Psoas muscle (tissue), 8 donors: ENCODE measurements around the gene AP2A1. TPM values are rescaled to one million over a fixed set of nuclear protein-coding genes. Genes with fewer than 3 reads are reported as not detected.

Source experiments
- ATAC-seq, 4 donors: fragments of 200-7000 bp; cut with Tn5 transposase; one replicate each; pipeline ENCODE4 v1.9.1; 2020; ENCODE audit warnings: moderate library complexity in 3 of 4, mild to moderate bottlenecking in 2 of 4
- DNase-seq, 2 donors: peaks; one replicate each; pipeline ENCODE4 v3.0.0-alpha.2; 2020
- H3K27ac ChIP-seq: fragments of 200-600 bp; one replicate; pipeline ENCODE4 v1.8.0; 2022
- H3K27me3 ChIP-seq, 3 donors: fragments of 200-600 bp in 1 of 3; one replicate each; pipeline versions ENCODE4 v1.6.1 to v1.8.0; 2013 to 2022; ENCODE audit warnings: low read length in 2 of 3, mild to moderate bottlenecking in 2 of 3, moderate library complexity in 1 of 3; ENCODE audit not compliant: insufficient read depth in 3 of 3
- H3K36me3 ChIP-seq, 2 donors: fragments of 200-600 bp in 1 of 2; one replicate each; pipeline versions ENCODE4 v1.6.1 to v1.8.0; 2013 to 2022; ENCODE audit warnings: low read depth in 1 of 2, mild to moderate bottlenecking in 1 of 2, moderate library complexity in 1 of 2; ENCODE audit not compliant: insufficient read depth in 1 of 2
- H3K4me1 ChIP-seq: fragments of 200-600 bp; one replicate; pipeline ENCODE4 v1.8.0; 2022
- H3K4me3 ChIP-seq: fragments of 200-600 bp; one replicate; pipeline ENCODE4 v1.8.0; 2022; ENCODE audit warnings: mild to moderate bottlenecking
- H3K9me3 ChIP-seq: fragments of 200-600 bp; one replicate; pipeline ENCODE4 v1.8.0; 2022
- CTCF ChIP-seq: fragments of 200-600 bp; IDR thresholded peaks from one replicate; pipeline ENCODE4 v1.8.0; 2022; ENCODE audit warnings: antibody characterized with exemption
- WGBS, 3 donors: extraction: QIAGEN DNeasy Blood & Tissue Kit; methylation state at CpG; one replicate each; pipeline versions ENCODE4 v1.1.6 to v1.1.7; 2013; 5-methylcytosine and 5-hydroxymethylcytosine counted together
- intact Hi-C, 2 donors: fragments of 100-400 bp; cut with DNase I; formaldehyde crosslinking; loops; one replicate each; pipeline versions ENCODE4 v1.11.0 to v1.14.2; 2022
- polyA plus RNA-seq, 3 donors: library from polyadenylated mRNA; stranded (reverse); fragments of 200-250 nt; gene quantifications; one replicate each; pipeline ENCODE4 v1.2.3, GENCODE V29; 2013
- total RNA-seq, 4 donors: library from RNA; stranded (reverse); fragmentation: NEBNext Ultra II Directional in 2 of 4; extraction: Animal tissue kit (Norgen Biotek cat#: 25700) in 2 of 4; gene quantifications; one replicate each; pipeline versions ENCODE4 v1.2.1 to v1.2.4, GENCODE V29; 2021 to 2023
- donor health status: healthy with polysubstance abuse.
- donor health status: DM: no; HTN: no; CAD: no; lungs with moderate emphysema.
- donor health status: Bipolar disorder and iron deficiency.
- donor health status: healthy.
- donor health status: DM: yes; HTN: yes; CAD: no.
- donor health status: DM: no; HTN: no; CAD: no.
- donor health status: DM: no; HTN: no; CAD: no.
- donor health status: DM: yes; HTN: yes; CAD: no.

AP2A1 gene
- total and polyA plus RNA-seq, 7 donors = 58.2 to 102 (median 81.0) TPM

GRCh38 chr19:49838885-49839588 lies 72.2 kb downstream of the AP2A1 start:
- H3K9me3 ChIP-seq = no peaks in the 10 kb centered on the region
- WGBS, 3 donors = 49 to 78% (median 62%) methylated on average over 18 of the region's 18 CpGs
- no peak overlapping the region for H3K4me3 ChIP-seq
- TF ChIP-seq CTCF = no peak
- intact Hi-C loops = no loop called here
- H3K36me3 ChIP-seq = peaks cover 3 to 61% of the 10 kb centered on the region in 2 donors
- no peak for DNase-seq
- no peaks in the 10 kb centered on the region for H3K27me3 ChIP-seq
- peak in 3 of 4 donors; percentile 42 to 64 (median 62) for ATAC-seq
- H3K27ac ChIP-seq = peak overlapping the region; percentile 72
- peaks cover 21% of the 10 kb centered on the region for H3K4me1 ChIP-seq

- DNase-seq (no peak), ATAC-seq (no peak)
- peak overlapping the region; percentile 72 for H3K27ac ChIP-seq
- peaks cover 3 to 55% of the 10 kb centered on the region in 2 donors for H3K36me3 ChIP-seq
- H3K4me3 ChIP-seq = no peak overlapping the region
- H3K9me3 ChIP-seq = no peaks in the 10 kb centered on the region
- no peak for TF ChIP-seq CTCF
- WGBS, 3 donors = 76 to 91% (median 82%) methylated on average over 11 of the region's 11 CpGs
- no peaks in the 10 kb centered on the region for H3K27me3 ChIP-seq
- intact Hi-C loops = no loop called here
- peaks cover 18% of the 10 kb centered on the region for H3K4me1 ChIP-seq
Observed at GRCh38 chr19:49839713-49840112, 72.9 kb downstream of the AP2A1 start.

- DNase-seq = no peak
- intact Hi-C loops = no loop called here
- TF ChIP-seq CTCF = no peak
- WGBS, 3 donors = 85 to 88% (median 86%) methylated on average over 11 of the region's 11 CpGs
- Histone ChIP-seq H3K4me1 (peaks cover 25% of the 10 kb centered on the region), H3K27ac (peak overlapping the region; percentile 72), H3K9me3 (no peaks in the 10 kb centered on the region), H3K36me3 (peaks cover 3 to 48% of the 10 kb centered on the region in 2 donors), H3K27me3 (no peaks in the 10 kb centered on the region), H3K4me3 (no peak overlapping the region)
- ATAC-seq = no peak
Observed at GRCh38 chr19:49840321-49840720, 73.5 kb downstream of the AP2A1 start.

- 79 to 87% (median 79%) methylated on average over 17 of the region's 17 CpGs for WGBS, 3 donors
- TF ChIP-seq CTCF = no peak
- H3K4me1 ChIP-seq = peaks cover 29% of the 10 kb centered on the region
- no peaks in the 10 kb centered on the region for H3K27me3 ChIP-seq
- no peak for DNase-seq
- no peak overlapping the region for H3K4me3 ChIP-seq
- peak overlapping the region; percentile 72 for H3K27ac ChIP-seq
- H3K9me3 ChIP-seq = no peaks in the 10 kb centered on the region
- H3K36me3 ChIP-seq = peaks cover 3 to 44% of the 10 kb centered on the region in 2 donors
- intact Hi-C loops = loop anchor here in 1 of 2 donors (1.0 kb wide), 1 partner anchor 20 kb away; no protein-coding TSS in a partner anchor
- no peak for ATAC-seq
Observed at GRCh38 chr19:49840736-49841249, 74.0 kb downstream of the AP2A1 start.
